ENCODE measurements around the gene NDRG3. TPM values are rescaled to one million over a fixed set of nuclear protein-coding genes. Genes with fewer than 3 reads are reported as not detected.

The NDRG3 gene
- total and polyA plus RNA-seq, 2 of the 4 experiments (the other 2 are of a cell fraction) = 24.8 to 34.2 TPM

DNA sequence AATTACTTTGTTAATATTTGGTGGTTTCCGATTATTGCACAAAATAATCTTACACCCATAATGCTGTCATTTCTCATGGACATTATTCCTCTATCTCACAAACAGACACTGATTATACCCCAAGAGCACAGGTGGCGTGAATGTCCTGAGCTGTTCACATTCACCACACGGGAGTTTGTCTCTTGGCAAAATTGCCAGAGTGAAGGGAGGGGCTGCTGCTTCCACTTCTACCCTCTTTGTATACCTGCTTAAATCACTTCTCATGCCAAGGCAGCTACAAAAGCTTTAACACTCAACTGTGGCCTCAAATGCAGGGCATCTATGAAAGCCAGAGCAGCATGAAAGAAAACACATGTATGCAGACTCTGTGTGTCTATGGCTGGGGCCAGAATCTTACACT, 58.0 kb downstream of the NDRG3 start:
- Histone ChIP-seq H4K8ac (ENCODE audit: low read depth in 2 of 2, low read length in 2 of 2) (no peak overlapping the region), H3K56ac (ENCODE audit: extremely low read depth, insufficient read depth, low read length) (no peak overlapping the region), H2AK9ac (replicated peaks; ENCODE audit: low read depth, low read length, poor library complexity) (no peak overlapping the region), H3K27ac (ENCODE audit: insufficient read depth, low read length) (no peak overlapping the region), H3K9me3 (ENCODE audit: control insufficient read depth, insufficient read depth, low read length) (no peaks in the 10 kb centered on the region), H3K4ac (ENCODE audit: low read depth, low read length) (no peak overlapping the region), H4K5ac (ENCODE audit: low read depth, low read length) (no peak overlapping the region), H2BK20ac (ENCODE audit: low read depth, low read length) (no peak overlapping the region), H2BK120ac (ENCODE audit: low read depth, low read length) (no peak overlapping the region), H3K27me3 (ENCODE audit: control insufficient read depth, insufficient read depth, low read length) (no peaks in the 10 kb centered on the region), H3K36me3 (ENCODE audit: control insufficient read depth, insufficient read depth, low read length) (peaks cover 13% of the 10 kb centered on the region), H4K91ac (ENCODE audit: insufficient read depth, low read depth, low read length) (no peak overlapping the region), H2AK5ac (ENCODE audit: low read depth, low read length) (no peak overlapping the region), H2BK15ac (ENCODE audit: low read depth, low read length) (no peak overlapping the region), H3K4me2 (ENCODE audit: low read depth, low read length) (no peak overlapping the region), H3K4me3 (ENCODE audit: insufficient read depth, low read depth, low read length) (no peak overlapping the region), H3K9me1 (ENCODE audit: insufficient read depth, low read length) (peaks cover 3% of the 10 kb centered on the region; the same call in 1 of the 2 replicates), H4K20me1 (ENCODE audit: insufficient read depth, low read length) (no peaks in the 10 kb centered on the region), H3K14ac (replicated peaks; ENCODE audit: low read depth, low read length) (no peak overlapping the region), H2AFZ (replicated peaks; ENCODE audit: low read length, poor library complexity) (no peak overlapping the region), H3K9ac (ENCODE audit: low read depth, low read length) (no peak overlapping the region), H3K23ac (ENCODE audit: low read depth, low read length) (no peak overlapping the region), H3K4me1 (ENCODE audit: control insufficient read depth, insufficient read depth, low read length) (no peaks in the 10 kb centered on the region), H3K18ac (ENCODE audit: low read depth, low read length) (no peak overlapping the region), H2BK5ac (ENCODE audit: low read depth, low read length, poor library complexity, severe bottlenecking) (no peak overlapping the region), H3K79me1 (ENCODE audit: low read depth in 1 of 2, low read length in 2 of 2) (no peaks in the 10 kb centered on the region)
- BruUV-seq (replicated peaks) = no TSS peak
- DNase-seq = no peak
- ChIA-PET CTCF (interaction anchor here (0.5 to 0.6 kb wide), 2 partner anchors 29 to 222 kb away, joined by 3 to 4 read pairs; no protein-coding TSS in a partner anchor), POLR2A (ENCODE audit: unreplicated experiment) (interaction anchor here (1.0 kb wide), 1 partner anchor 140 kb away, joined by 8 read pairs; no protein-coding TSS in a partner anchor)
- in situ Hi-C loops (cut with MboI; ENCODE audit: low sequenced_read_pairs) = no loop called here
- intact Hi-C loops (cut with micrococcal nuclease) = no loop called here
- dilution Hi-C loops (cut with HindIII; ENCODE audit: low sequenced_read_pairs, unreplicated experiment) = no loop called here
- TF ChIP-seq MAZ (IDR thresholded peaks at IDR 0.05; ENCODE audit: borderline replicate concordance, low read depth, low read length) (no peak), BHLHE40 (IDR thresholded peaks at IDR 0.05; ENCODE audit: low read depth, low read length) (no peak), FOS (IDR thresholded peaks at IDR 0.05; ENCODE audit: low read depth, low read length) (no peak), MAFK (IDR thresholded peaks at IDR 0.05; ENCODE audit: low read depth, low read length) (no peak), NFE2L2 (IDR thresholded peaks at IDR 0.05; ENCODE audit: low read depth, low read length) (no peak), POLR2A (IDR thresholded peaks at IDR 0.05; ENCODE audit: low read depth, low read length) (no peak), RAD21 (IDR thresholded peaks at IDR 0.05; ENCODE audit: low read length) (no peak), SMC3 (IDR thresholded peaks at IDR 0.05; ENCODE audit: low read depth, low read length) (no peak), ELK1 (IDR thresholded peaks at IDR 0.05; ENCODE audit: borderline replicate concordance, low read depth, low read length) (no peak), USF2 (IDR thresholded peaks at IDR 0.05; ENCODE audit: low read depth, low read length) (no peak), MXI1 (IDR thresholded peaks at IDR 0.05; ENCODE audit: borderline replicate concordance, low read depth, low read length) (no peak), RCOR1 (IDR thresholded peaks at IDR 0.05; ENCODE audit: insufficient replicate concordance, low read length) (no peak)
- ATAC-seq (ENCODE audit: low read depth) = no peak
- no CpG with 5 or more reads among the region's 3 CpGs for WGBS, 2 experiments (ENCODE audit: extremely low coverage in 2 of 2, insufficient read length in 1 of 2)
